Middle frontal gyrus (tissue), 1 donor: ENCODE measurements around the gene ACADSB.

Source experiments
- DNase-seq: peaks from one replicate; pipeline ENCODE4 v3.0.0-alpha.2; 2015; ENCODE audit warnings: low spot score; ENCODE audit errors: extremely low spot score

ACADSB gene

GRCh38 chr10:123038782-123039631 lies 30.2 kb downstream of the ACADSB start:
- no peak for DNase-seq

- DNase-seq, result no peak
Observed at GRCh38 chr10:123039632-123039930, 30.8 kb downstream of the ACADSB start.

DNA sequence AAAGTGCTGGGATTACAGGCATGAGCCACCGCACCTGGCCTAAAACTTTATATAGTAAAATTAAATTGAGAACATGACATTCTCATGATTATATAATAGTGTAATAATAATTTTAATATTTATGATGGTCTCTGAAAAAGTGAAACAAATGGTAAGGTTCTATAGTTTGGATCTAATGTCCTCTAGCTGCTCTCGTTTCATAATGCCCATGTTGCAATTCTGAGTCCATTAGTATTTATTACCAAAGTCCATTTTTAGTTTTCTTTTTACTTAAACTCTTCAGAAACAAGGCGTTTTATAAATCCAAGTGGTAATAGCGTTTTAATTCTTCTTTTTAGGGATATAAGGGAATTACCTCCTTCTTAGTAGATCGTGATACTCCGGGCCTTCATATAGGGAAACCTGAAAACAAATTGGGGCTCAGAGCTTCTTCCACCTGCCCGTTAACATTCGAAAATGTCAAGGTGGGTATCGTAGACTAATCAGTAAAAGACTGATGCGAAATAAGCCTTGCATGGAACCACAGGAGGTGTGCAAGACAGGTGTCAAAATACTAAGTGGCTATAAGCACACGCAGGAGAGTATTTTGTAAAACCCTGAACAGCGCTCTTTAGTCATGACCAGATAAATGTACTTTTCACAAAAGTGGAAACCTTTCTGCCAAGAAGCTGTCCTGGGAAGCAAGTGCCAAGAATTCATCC lies 34.1 kb downstream of the ACADSB start:
- DNase-seq, result no peak

GRCh38 chr10:123043409-123043925 lies 34.7 kb downstream of the ACADSB start:
- DNase-seq, result no peak

DNA sequence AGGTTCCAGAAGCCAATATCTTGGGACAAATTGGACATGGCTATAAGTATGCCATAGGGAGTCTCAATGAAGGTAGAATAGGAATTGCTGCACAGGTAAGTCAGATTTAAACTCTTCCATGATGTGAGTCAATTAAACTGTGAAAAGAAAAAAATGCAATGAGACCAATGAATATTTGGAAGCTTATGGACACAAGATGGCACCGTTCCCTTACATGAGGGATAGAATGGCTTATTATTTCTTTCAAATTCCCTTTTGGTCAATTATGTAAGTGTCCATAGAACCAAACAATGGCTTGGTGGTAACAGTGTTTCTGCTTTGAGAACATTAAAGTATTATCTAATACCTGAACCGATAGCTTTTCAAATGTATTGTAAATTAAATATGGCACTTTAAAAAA lies 35.6 kb downstream of the ACADSB start:
- no peak for DNase-seq

- no peak for DNase-seq
Observed at GRCh38 chr10:123045961-123046731, 37.3 kb downstream of the ACADSB start.

DNA sequence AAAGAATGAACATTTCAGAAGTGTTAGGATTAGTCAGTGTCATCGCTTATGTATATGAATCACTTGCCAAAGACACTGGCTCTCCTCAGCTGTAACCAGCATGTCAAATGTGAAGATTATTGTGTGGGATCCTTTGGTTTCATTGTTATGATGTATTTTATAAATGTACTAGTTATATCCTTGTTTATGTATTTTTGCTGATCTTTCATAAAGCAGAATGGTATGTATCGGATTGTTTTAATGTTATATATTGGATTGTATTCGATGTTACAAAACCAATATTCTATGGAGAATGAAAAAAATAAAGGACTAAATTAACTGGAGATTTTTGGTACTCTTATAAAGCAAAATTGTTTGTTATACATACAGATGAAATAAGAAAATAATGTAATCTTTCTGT lies 49.2 kb downstream of the ACADSB start:
- DNase-seq, result no peak

DNA sequence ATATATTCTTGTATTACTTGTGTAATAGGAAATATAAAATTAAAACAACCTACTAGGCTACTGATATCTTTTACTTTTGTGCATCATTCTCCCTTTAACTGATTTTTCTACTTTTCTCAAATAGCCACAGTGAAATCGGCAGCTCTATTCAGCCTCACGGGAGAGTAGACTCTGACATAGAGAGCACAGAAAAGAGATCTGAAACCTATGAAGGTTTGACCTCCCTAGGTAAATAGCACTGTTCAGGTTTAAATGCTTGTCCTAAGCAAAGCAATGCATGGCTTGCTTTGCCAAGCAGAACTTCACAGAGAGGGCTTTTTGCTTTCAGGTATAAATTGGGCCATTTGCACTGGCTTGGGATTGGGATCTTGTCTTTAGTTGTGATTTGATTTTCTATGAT lies 53.1 kb downstream of the ACADSB start:
- no peak for DNase-seq

- no peak for DNase-seq
Observed at GRCh38 chr10:123062726-123063125, 53.9 kb downstream of the ACADSB start.

- DNase-seq, result no peak
Observed at GRCh38 chr10:123068087-123068853, 59.5 kb downstream of the ACADSB start.

- DNase-seq, result no peak
Observed at GRCh38 chr10:123069246-123069986, 60.6 kb downstream of the ACADSB start.

GRCh38 chr10:123073187-123073586 lies 64.4 kb downstream of the ACADSB start:
- no peak for DNase-seq

- DNase-seq, result no peak
Observed at GRCh38 chr10:123074215-123074614, 65.4 kb downstream of the ACADSB start.

GRCh38 chr10:123081896-123082295 lies 73.1 kb downstream of the ACADSB start:
- DNase-seq, result no peak

DNA sequence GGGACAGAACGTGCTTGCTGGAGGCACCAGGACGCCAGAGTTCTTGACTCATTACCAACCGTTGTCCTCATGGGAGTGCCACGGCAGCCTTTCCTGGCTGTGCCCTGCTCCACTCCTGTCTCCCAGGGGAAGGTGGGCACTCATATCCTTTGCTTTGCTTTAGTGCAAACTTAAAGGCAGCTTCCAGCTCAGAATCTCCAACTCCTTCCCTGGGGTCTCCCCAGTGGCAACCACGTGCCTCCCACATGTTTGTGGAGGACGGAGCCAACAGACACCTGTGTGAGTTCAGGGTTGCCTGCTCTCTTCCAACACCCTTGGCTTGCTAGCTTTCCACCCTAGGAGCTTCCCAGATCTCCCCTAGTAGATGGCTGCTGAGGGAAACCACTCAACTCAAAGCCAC lies 75.0 kb downstream of the ACADSB start:
- no peak for DNase-seq

GRCh38 chr10:123086281-123086680 lies 77.5 kb downstream of the ACADSB start:
- DNase-seq, result no peak

- DNase-seq, result no peak
Observed at GRCh38 chr10:123087348-123087747, 78.5 kb downstream of the ACADSB start.

- no peak for DNase-seq
Observed at GRCh38 chr10:123087786-123088185, 79.0 kb downstream of the ACADSB start.

GRCh38 chr10:123092635-123093414 lies 84.0 kb downstream of the ACADSB start:
- DNase-seq, result no peak

DNA sequence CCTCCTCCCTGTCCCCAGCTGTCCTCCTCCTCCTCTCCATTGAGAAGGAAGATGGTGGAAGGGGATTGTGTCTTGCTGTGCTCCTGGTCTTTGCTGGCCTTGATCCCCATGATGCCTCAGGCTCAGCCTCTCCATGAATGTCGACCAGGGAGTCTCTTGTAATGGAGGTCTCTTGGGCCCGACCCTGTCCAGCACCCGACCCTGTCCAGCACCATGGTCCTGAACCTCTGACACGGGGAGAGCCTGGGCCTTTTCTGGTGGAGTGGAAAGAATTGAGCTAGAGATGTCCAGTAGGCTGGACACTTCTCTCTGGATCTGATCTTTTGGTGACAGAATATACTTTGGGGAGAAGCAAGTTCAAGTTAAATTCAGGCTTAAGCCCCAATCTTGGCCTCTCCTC lies 84.7 kb downstream of the ACADSB start:
- no peak for DNase-seq
